BLaER1 treated with 17β-estradiol and CSF1 and Interleukin-3, amounts not matched to agents 10 nM and 100 nM (cell line): ENCODE results near the gene PARVB.

Experiments used
- H3K27ac ChIP-seq, 11 experiments: shearing (Covaris generic); formaldehyde crosslinking; 2 replicates each; pipeline ENCODE4 v1.8.1; 2022
- H3K27me3 ChIP-seq, 11 experiments: shearing (Covaris generic); formaldehyde crosslinking; 2 replicates each; pipeline ENCODE4 v1.8.1; 2022
- H3K36me3 ChIP-seq, 11 experiments: shearing (Covaris generic); formaldehyde crosslinking; 2 replicates each; pipeline ENCODE4 v1.8.1; 2022
- H3K4me1 ChIP-seq, 10 experiments: shearing (Covaris generic); formaldehyde crosslinking; 2 replicates each; pipeline ENCODE4 v1.8.1; 2022
- H3K4me2 ChIP-seq, 11 experiments: shearing (Covaris generic); formaldehyde crosslinking; 2 replicates each; pipeline ENCODE4 v1.8.1; 2022
- H3K4me3 ChIP-seq, 10 experiments: shearing (Covaris generic); formaldehyde crosslinking; 2 replicates each; pipeline ENCODE4 v1.8.1; 2022
- H3K9ac ChIP-seq, 11 experiments: shearing (Covaris generic); formaldehyde crosslinking; 2 replicates each; pipeline ENCODE4 v1.8.1; 2022
- H3K9me3 ChIP-seq, 11 experiments: shearing (Covaris generic); formaldehyde crosslinking; replicated peaks in 1 of 11; 2 replicates each; pipeline ENCODE4 v1.8.1; 2022
- H4K20me1 ChIP-seq, 11 experiments: shearing (Covaris generic); formaldehyde crosslinking; 2 replicates each; pipeline ENCODE4 v1.8.1; 2022
- Cebpa-rat ChIP-seq, 11 experiments: shearing (Covaris generic); IDR thresholded peaks; 2 replicates each; pipeline ENCODE4 v1.8.1; 2022

Gene PARVB

DNA sequence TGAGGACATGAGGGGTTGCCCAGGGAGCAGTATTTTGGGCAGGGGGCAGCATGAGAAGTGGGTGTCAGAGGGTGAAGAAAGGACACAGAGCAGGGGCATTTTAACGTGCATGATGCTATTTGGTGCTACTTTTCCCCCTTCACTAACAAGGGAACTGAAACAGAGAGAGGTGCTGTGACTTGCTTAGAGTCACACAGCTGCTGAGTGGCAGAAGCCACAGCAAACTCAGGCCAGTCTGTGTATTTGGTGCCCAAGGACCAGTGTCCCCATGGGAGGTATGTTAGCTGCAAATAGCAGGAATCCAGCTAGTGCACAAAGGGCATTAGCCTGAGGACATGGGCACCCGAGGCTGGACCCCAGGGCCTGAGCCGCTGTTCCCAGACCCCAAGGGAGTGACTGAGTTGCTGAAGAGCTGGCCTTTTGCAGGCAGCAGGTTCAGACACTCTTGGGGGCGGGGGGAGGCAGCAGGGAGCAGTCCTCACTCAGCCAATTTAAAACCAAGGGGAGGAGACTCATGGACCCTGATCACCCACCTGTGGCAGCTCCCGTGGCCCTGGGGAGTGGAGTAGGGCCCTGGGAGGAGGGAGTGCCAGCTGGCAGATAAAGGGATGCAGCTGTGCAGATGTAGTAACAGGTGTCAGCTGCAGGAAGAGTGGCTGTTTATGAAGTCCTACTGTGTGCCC is 171.2 kb downstream of the PARVB start:
- Histone ChIP-seq H3K9me3 (peaks cover 0 to 7% (median 0%) of the 10 kb centered on the region in 11 experiments; a peak in 1 of 22 replicates), H3K27me3 (peaks cover 0 to 29% (median 9%) of the 10 kb centered on the region in 11 experiments; a peak in 15 of 22 replicates), H3K9ac (no peak overlapping the region), H3K27ac (no peak overlapping the region), H4K20me1 (peaks cover 14 to 93% (median 62%) of the 10 kb centered on the region in 11 experiments; a peak in 19 of 22 replicates), H3K4me2 (peak overlapping the region in 8 of 11 experiments; percentile 74 to 90 (median 79); a peak in 16 of 22 replicates), H3K4me3 (no peak overlapping the region), H3K4me1 (peaks cover 35 to 79% (median 75%) of the 10 kb centered on the region in 10 experiments), H3K36me3 (peaks cover 0 to 75% (median 29%) of the 10 kb centered on the region in 11 experiments; a peak in 14 of 22 replicates)
- TF ChIP-seq Cebpa-rat (IDR thresholded peaks at IDR 0.05), result no peak

DNA sequence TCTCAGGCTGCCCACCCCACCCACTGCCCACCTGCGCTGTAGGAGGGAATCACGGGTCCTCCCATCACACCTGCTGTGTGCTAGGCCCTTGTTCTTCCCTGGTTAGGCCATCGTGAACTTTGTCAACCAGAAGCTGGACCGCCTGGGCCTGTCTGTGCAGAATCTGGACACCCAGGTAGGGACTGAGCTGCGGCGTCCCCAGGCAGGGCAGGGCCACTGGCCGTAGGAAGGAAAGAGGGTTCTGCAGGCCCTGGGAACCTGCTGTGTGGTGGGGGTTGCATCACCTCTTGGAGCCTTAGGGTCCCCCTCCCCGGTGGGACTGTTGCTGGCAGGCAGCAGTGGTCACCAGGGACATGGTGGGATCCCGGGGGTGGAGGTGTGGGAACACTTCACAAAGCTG is 172.1 kb downstream of the PARVB start:
- peaks cover 0 to 23% (median 12%) of the 10 kb centered on the region in 11 experiments; a peak in 11 of 22 replicates for H3K27me3 ChIP-seq

DNA sequence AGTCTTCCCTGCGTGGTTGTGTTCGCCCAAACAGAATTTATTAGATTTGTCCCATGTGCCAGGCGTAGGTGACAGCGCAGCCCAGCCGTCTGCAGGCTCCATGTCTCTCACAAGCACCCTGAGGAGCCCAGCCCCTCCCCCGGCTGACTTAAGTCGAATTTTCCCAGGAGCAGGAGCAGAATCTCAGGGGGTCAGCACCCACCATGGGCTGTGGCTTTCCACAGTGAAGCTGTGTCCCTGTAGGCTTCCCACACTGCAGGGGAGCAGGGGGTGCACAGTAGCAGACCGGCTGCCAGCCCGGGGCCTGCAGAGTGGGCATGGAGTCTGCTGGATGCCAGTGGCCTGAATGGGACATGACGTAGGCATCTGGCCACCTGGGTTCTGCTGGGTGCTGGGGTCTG is 172.6 kb downstream of the PARVB start:
- H3K27me3 ChIP-seq, result peaks cover 0 to 23% (median 12%) of the 10 kb centered on the region in 11 experiments; a peak in 12 of 22 replicates
- peaks cover 0 to 7% (median 0%) of the 10 kb centered on the region in 11 experiments; a peak in 1 of 22 replicates for H3K9me3 ChIP-seq
- H3K27ac ChIP-seq, result no peak overlapping the region
- H3K36me3 ChIP-seq, result peaks cover 0 to 88% (median 35%) of the 10 kb centered on the region in 11 experiments; a peak in 14 of 22 replicates
- TF ChIP-seq Cebpa-rat (IDR thresholded peaks at IDR 0.05), result no peak
- H3K9ac ChIP-seq, result no peak overlapping the region
- H3K4me3 ChIP-seq, result no peak overlapping the region
- H3K4me2 ChIP-seq, result peak overlapping the region in 4 of 11 experiments; percentile 75 to 82 (median 79); a peak in 6 of 22 replicates
- H4K20me1 ChIP-seq, result peaks cover 17 to 93% (median 65%) of the 10 kb centered on the region in 11 experiments; a peak in 20 of 22 replicates
- H3K4me1 ChIP-seq, result peaks cover 30 to 79% (median 71%) of the 10 kb centered on the region in 10 experiments

More for the DNA sequence above, 172.1 kb downstream of the PARVB start:
- Histone ChIP-seq H3K9ac (no peak overlapping the region), H3K9me3 (peaks cover 0 to 7% (median 0%) of the 10 kb centered on the region in 11 experiments; a peak in 1 of 22 replicates), H3K4me3 (no peak overlapping the region), H3K27ac (no peak overlapping the region), H3K4me1 (peaks cover 35 to 79% (median 75%) of the 10 kb centered on the region in 10 experiments), H3K4me2 (peak overlapping the region in 7 of 11 experiments; percentile 74 to 90 (median 79); a peak in 13 of 22 replicates), H3K36me3 (peaks cover 0 to 85% (median 34%) of the 10 kb centered on the region in 11 experiments; a peak in 14 of 22 replicates), H4K20me1 (peaks cover 17 to 93% (median 63%) of the 10 kb centered on the region in 11 experiments; a peak in 20 of 22 replicates)
- TF ChIP-seq Cebpa-rat (IDR thresholded peaks at IDR 0.05), result no peak

DNA sequence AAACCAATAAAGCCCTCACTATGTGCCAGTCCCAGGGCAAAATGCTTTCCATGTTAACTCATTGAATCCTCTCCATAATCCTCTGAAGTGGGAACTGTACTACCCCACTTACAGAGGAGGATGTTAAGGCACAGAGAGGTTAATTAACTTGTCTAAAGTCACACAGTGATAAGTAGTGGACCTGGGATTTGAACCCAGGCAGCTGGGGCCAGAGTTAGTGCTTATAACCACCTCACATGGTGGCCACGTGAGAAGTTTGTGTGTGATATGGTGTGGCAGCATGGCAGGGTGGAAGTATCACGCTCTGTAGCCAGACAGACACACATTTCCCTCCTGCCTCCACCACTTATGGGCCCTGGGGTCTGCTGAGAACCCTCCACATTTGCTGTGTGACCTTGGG is 173.2 kb downstream of the PARVB start:
- H3K4me3 ChIP-seq, result no peak overlapping the region
- H3K9me3 ChIP-seq, result peaks cover 0 to 3% (median 0%) of the 10 kb centered on the region in 11 experiments; a peak in 1 of 22 replicates
- peaks cover 26 to 78% (median 66%) of the 10 kb centered on the region in 10 experiments for H3K4me1 ChIP-seq
- TF ChIP-seq Cebpa-rat (IDR thresholded peaks at IDR 0.05), result no peak
- peaks cover 0 to 88% (median 40%) of the 10 kb centered on the region in 11 experiments; a peak in 15 of 22 replicates for H3K36me3 ChIP-seq
- H4K20me1 ChIP-seq, result peaks cover 17 to 93% (median 69%) of the 10 kb centered on the region in 11 experiments; a peak in 20 of 22 replicates
- peaks cover 0 to 27% (median 15%) of the 10 kb centered on the region in 11 experiments; a peak in 12 of 22 replicates for H3K27me3 ChIP-seq
- no peak overlapping the region for H3K27ac ChIP-seq
- H3K9ac ChIP-seq, result no peak overlapping the region
- H3K4me2 ChIP-seq, result no peak overlapping the region

DNA sequence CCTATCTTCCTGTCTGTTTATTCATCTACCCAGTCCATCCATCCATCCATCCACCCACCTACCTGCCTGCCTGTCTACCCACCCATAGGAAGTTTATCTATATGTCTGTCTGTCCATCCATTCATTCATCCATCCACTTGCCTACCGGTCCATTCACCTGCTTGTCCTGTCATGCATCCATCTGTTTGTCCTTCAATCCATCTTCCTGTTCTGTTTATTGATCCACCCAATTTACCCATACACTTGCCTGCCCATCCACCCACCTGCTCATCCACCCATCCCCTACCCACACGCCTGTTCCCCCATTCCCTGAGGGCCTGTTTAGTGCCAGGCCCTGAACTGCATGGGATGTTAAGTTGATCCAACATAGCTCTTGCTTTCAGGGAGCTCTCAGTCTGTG is 175.1 kb downstream of the PARVB start:
- Histone ChIP-seq H3K4me2 (peak overlapping the region; percentile 26 to 84 (median 71); a peak in 13 of 22 replicates), H3K36me3 (peaks cover 0 to 89% (median 45%) of the 10 kb centered on the region in 11 experiments; a peak in 15 of 22 replicates), H3K4me1 (peaks cover 18 to 62% (median 53%) of the 10 kb centered on the region in 10 experiments), H3K4me3 (no peak overlapping the region), H4K20me1 (peaks cover 20 to 93% (median 63%) of the 10 kb centered on the region in 11 experiments; a peak in 20 of 22 replicates), H3K27ac (no peak overlapping the region), H3K9ac (no peak overlapping the region), H3K9me3 (no peaks in the 10 kb centered on the region), H3K27me3 (peaks cover 0 to 17% (median 3%) of the 10 kb centered on the region in 11 experiments; a peak in 11 of 22 replicates)
- no peak for TF ChIP-seq Cebpa-rat (IDR thresholded peaks at IDR 0.05)

DNA sequence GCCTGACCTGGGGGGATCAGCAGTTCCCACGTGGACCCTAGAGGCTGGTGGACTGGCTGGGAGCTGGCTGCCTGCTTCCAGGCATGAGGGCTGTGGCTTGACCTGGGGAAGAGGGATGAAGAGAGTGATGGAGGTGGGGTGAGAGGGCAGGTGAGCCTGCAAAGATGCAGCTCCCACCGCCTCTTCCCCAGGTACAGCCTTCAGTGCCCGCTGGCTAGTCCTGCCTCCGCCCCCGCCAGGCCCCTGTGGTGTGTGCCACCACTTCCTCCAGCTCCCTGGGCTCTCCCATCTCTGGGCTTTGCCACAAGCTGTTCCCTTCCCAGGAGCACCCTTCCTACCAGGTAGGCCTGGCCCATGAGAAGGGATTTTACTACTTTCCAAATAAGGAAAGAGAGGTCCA is 175.8 kb downstream of the PARVB start:
- Histone ChIP-seq H4K20me1 (peaks cover 25 to 93% (median 64%) of the 10 kb centered on the region in 11 experiments; a peak in 20 of 22 replicates), H3K9ac (peak overlapping the region in 2 of 11 experiments; percentile 5 to 11; a peak in 2 of 22 replicates), H3K4me2 (peak overlapping the region; percentile 50 to 84 (median 71)), H3K4me3 (no peak overlapping the region), H3K9me3 (no peaks in the 10 kb centered on the region), H3K27me3 (peaks cover 0 to 17% (median 0%) of the 10 kb centered on the region in 11 experiments; a peak in 9 of 22 replicates), H3K36me3 (peaks cover 0 to 91% (median 45%) of the 10 kb centered on the region in 11 experiments; a peak in 15 of 22 replicates), H3K27ac (no peak overlapping the region), H3K4me1 (peaks cover 18 to 62% (median 53%) of the 10 kb centered on the region in 10 experiments)
- no peak for TF ChIP-seq Cebpa-rat (IDR thresholded peaks at IDR 0.05)

DNA sequence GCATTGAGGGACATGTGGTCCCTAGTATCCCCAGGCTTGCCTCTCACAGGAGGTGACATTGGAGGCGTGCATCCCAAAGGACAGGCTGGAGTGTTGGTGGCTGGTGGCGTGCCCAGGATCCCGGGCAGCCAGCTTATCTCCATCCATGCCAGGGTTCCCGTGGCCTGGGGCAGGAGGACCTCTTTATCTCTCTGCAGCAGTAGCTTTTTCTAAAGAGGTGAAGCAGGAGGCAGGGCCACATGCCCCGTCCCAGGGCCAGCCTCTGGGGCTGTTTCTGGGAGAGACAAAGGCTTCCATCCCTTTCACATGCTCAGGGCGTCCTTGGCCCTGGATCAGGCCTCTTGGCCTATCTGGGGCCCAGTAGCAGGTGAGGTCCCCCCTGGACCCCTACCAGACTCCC is 176.3 kb downstream of the PARVB start:
- Histone ChIP-seq H3K9me3 (no peaks in the 10 kb centered on the region), H3K4me3 (no peak overlapping the region; a peak in 1 of 20 replicates), H4K20me1 (peaks cover 25 to 93% (median 65%) of the 10 kb centered on the region in 11 experiments; a peak in 20 of 22 replicates), H3K27me3 (peaks cover 0 to 17% (median 0%) of the 10 kb centered on the region in 11 experiments; a peak in 9 of 22 replicates), H3K4me1 (peaks cover 18 to 62% (median 53%) of the 10 kb centered on the region in 10 experiments), H3K9ac (peak overlapping the region in 3 of 11 experiments; percentile 5 to 24 (median 11); a peak in 4 of 22 replicates), H3K36me3 (peaks cover 0 to 97% (median 45%) of the 10 kb centered on the region in 11 experiments; a peak in 15 of 22 replicates), H3K4me2 (peak overlapping the region; percentile 50 to 84 (median 71)), H3K27ac (no peak overlapping the region)
- no peak for TF ChIP-seq Cebpa-rat (IDR thresholded peaks at IDR 0.05)

DNA sequence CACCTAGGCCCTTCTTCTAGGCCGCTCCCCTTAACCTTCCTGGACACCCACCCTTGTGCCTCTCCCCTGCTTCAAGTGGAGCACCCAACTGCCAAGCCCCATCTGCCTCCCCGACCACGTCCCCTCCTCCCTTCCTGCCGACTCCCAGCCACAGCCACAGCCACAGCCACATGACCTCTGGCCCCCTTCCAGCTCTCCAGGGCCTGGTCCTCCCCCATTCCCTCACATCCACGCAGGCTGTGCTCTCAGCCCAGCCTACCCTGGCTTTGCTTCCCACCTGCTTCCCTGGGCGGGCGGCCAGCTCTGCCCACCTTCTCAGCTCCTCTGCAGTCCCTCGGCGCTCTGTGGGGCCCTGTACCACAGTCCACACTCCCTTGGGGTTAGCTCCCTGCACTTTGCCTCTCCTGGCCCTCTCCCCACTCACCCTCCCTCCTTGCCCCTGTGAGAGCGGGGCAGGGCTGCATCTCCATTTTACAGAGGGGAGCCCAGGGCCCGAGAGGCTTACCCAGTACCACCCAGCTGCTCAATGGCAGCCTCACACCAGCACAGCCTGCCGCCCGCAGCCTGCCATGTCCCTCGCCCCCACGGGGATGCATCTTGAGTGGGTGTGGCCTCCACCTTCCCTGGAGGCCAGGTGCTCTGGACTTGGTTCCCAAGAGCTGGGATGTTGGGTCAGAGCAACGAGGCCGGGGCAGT is 176.9 kb downstream of the PARVB start:
- peak overlapping the region; percentile 50 to 84 (median 71) for H3K4me2 ChIP-seq
- no peak for TF ChIP-seq Cebpa-rat (IDR thresholded peaks at IDR 0.05)
- peaks cover 0 to 98% (median 45%) of the 10 kb centered on the region in 11 experiments; a peak in 15 of 22 replicates for H3K36me3 ChIP-seq
- peaks cover 25 to 93% (median 66%) of the 10 kb centered on the region in 11 experiments; a peak in 20 of 22 replicates for H4K20me1 ChIP-seq
- H3K9me3 ChIP-seq, result no peaks in the 10 kb centered on the region
- peaks cover 18 to 60% (median 48%) of the 10 kb centered on the region in 10 experiments for H3K4me1 ChIP-seq
- H3K27ac ChIP-seq, result no peak overlapping the region
- peaks cover 0 to 17% (median 0%) of the 10 kb centered on the region in 11 experiments; a peak in 9 of 22 replicates for H3K27me3 ChIP-seq
- peak overlapping the region in 3 of 11 experiments; percentile 5 to 24 (median 11); a peak in 4 of 22 replicates for H3K9ac ChIP-seq
- no peak overlapping the region; a peak in 1 of 20 replicates for H3K4me3 ChIP-seq
